ENCODE data around the gene OSM. TPM values are rescaled to one million over a fixed set of nuclear protein-coding genes. Genes with fewer than 3 reads are reported as not detected.

OSM gene
- total RNA-seq, 4 donors from 2014 or later, result 4.1 to 7.7 TPM; not detected in 2

DNA sequence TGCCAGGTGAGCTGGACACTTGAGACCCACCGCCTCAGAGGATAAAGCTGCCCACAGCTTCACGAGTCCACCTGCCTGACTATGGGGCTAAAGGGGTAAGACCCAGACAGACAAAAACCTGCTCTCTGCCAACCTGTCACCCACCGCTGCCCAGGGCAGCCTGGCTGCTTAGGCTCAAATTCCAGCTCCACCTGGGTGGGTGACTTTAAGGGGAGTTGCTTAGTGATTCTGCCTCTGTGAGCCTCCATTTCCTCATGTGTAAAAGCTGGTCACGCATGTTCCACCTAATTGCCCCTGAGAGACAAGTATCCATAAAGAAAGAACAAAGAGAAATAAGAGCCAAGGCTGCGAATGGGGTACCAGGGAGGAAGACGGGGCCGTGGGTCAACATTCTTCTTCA lies 26.4 kb upstream of the OSM start:
- ATAC-seq, result no peak
- H3K36me3 ChIP-seq, result peaks cover 0 to 65% of the 10 kb centered on the region in 2 donors
- 60% methylated on average over 1 of the region's 7 CpGs; no CpG with 5 or more reads in 1 of the 2 donors for WGBS, 2 donors (ENCODE audit: low coverage in 1 of 2)
- TF ChIP-seq, protein P1, sequence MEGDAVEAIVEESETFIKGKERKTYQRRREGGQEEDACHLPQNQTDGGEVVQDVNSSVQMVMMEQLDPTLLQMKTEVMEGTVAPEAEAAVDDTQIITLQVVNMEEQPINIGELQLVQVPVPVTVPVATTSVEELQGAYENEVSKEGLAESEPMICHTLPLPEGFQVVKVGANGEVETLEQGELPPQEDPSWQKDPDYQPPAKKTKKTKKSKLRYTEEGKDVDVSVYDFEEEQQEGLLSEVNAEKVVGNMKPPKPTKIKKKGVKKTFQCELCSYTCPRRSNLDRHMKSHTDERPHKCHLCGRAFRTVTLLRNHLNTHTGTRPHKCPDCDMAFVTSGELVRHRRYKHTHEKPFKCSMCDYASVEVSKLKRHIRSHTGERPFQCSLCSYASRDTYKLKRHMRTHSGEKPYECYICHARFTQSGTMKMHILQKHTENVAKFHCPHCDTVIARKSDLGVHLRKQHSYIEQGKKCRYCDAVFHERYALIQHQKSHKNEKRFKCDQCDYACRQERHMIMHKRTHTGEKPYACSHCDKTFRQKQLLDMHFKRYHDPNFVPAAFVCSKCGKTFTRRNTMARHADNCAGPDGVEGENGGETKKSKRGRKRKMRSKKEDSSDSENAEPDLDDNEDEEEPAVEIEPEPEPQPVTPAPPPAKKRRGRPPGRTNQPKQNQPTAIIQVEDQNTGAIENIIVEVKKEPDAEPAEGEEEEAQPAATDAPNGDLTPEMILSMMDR (IDR thresholded peaks at IDR 0.05), result no peak
- no peak for TF ChIP-seq POLR2AphosphoS5 (IDR thresholded peaks at IDR 0.05)
- no peak for TF ChIP-seq EP300 (IDR thresholded peaks at IDR 0.05)
- no peak overlapping the region for H3K4me3 ChIP-seq
- H3K4me1 ChIP-seq, result peaks cover 7 to 39% (median 28%) of the 10 kb centered on the region in 3 donors
- H3K9me3 ChIP-seq, result no peaks in the 10 kb centered on the region
- peak overlapping the region in 3 of 4 donors; percentile 95 to 98 (median 96) for H3K27ac ChIP-seq
- no peaks in the 10 kb centered on the region for H3K27me3 ChIP-seq

- Histone ChIP-seq H3K9me3 (no peaks in the 10 kb centered on the region), H3K4me1 (peaks cover 7 to 46% (median 32%) of the 10 kb centered on the region in 3 donors), H3K4me3 (no peak overlapping the region), H3K27ac (peak overlapping the region; percentile 94 to 98 (median 96)), H3K27me3 (no peaks in the 10 kb centered on the region), H3K36me3 (peaks cover 0 to 60% of the 10 kb centered on the region in 2 donors)
- 100% methylated on average over 1 of the region's 18 CpGs; no CpG with 5 or more reads in 1 of the 2 donors for WGBS, 2 donors (ENCODE audit: low coverage in 1 of 2)
- TF ChIP-seq EP300 (IDR thresholded peaks at IDR 0.05), result no peak
- TF ChIP-seq POLR2AphosphoS5 (IDR thresholded peaks at IDR 0.05), result no peak
- no peak for TF ChIP-seq POLR2A (IDR thresholded peaks at IDR 0.05)
- TF ChIP-seq, protein P1 (IDR thresholded peaks at IDR 0.05), result no peak
- ATAC-seq, result no peak
Measured at GRCh38 chr22:30292069-30292970, 25.7 kb upstream of the OSM start.

GRCh38 chr22:30291058-30291892 lies 24.6 kb upstream of the OSM start:
- peak; percentile 59 for ATAC-seq
- WGBS, 2 donors (ENCODE audit: low coverage in 1 of 2), result 0% methylated on average over 1 of the region's 13 CpGs; no CpG with 5 or more reads in 1 of the 2 donors
- Histone ChIP-seq H3K27ac (peak overlapping the region; percentile 94 to 98 (median 96)), H3K27me3 (no peaks in the 10 kb centered on the region), H3K36me3 (peaks cover 0 to 60% of the 10 kb centered on the region in 2 donors), H3K9me3 (no peaks in the 10 kb centered on the region), H3K4me1 (peaks cover 7 to 56% (median 35%) of the 10 kb centered on the region in 3 donors), H3K4me3 (no peak overlapping the region)
- TF ChIP-seq POLR2A (IDR thresholded peaks at IDR 0.05), result peak; percentile 24 to 39
- TF ChIP-seq EP300 (IDR thresholded peaks at IDR 0.05), result peak; percentile 80
- peak; percentile 99 for TF ChIP-seq POLR2AphosphoS5 (IDR thresholded peaks at IDR 0.05)
- TF ChIP-seq, protein P1 (IDR thresholded peaks at IDR 0.05), result peak in 1 of 4 experiments; percentile 25

- H3K27me3 ChIP-seq, result no peaks in the 10 kb centered on the region
- no peaks in the 10 kb centered on the region for H3K9me3 ChIP-seq
- peaks cover 0 to 60% of the 10 kb centered on the region in 2 donors for H3K36me3 ChIP-seq
- WGBS, 2 donors (ENCODE audit: low coverage in 1 of 2), result no CpG with 5 or more reads among the region's 3 CpGs
- peak; percentile 17 for ATAC-seq
- H3K4me3 ChIP-seq, result peak overlapping the region in 1 of 2 donors; percentile 76
- TF ChIP-seq EP300 (IDR thresholded peaks at IDR 0.05) (no peak), POLR2A (IDR thresholded peaks at IDR 0.05) (no peak), POLR2AphosphoS5 (IDR thresholded peaks at IDR 0.05) (no peak)
- TF ChIP-seq, protein P1 (IDR thresholded peaks at IDR 0.05), result no peak
- H3K27ac ChIP-seq, result peak overlapping the region; percentile 94 to 98 (median 96)
- H3K4me1 ChIP-seq, result peaks cover 7 to 56% (median 35%) of the 10 kb centered on the region in 3 donors
Measured at GRCh38 chr22:30290342-30291057, 23.8 kb upstream of the OSM start.

All from gastroesophageal sphincter (tissue), 4 donors.